SK-N-SH treated with all-trans-retinoic acid at 6 μM for 48 hours (cell line): ENCODE data around the gene ROCK1.

ENCODE experiments used
- ATAC-seq: fragments of 200-7000 bp; cut with Tn5 transposase; 3 replicates; pipeline ENCODE4 v1.9.1; 2020; ENCODE audit warnings: mild to moderate bottlenecking, moderate library complexity
- ARNTL ChIP-seq: fragments of 450-650 bp; formaldehyde crosslinking; IDR thresholded peaks from 2 replicates; pipeline ENCODE4 v1.5.0; 2020; ENCODE audit warnings: low read depth, mild to moderate bottlenecking, moderate library complexity, borderline replicate concordance
- BACH2 ChIP-seq: fragments of 250-450 bp; sonication (Bioruptor Pico); IDR thresholded peaks from 2 replicates; pipeline ENCODE4 v1.9.0; 2021; ENCODE audit warnings: mild to moderate bottlenecking, borderline replicate concordance
- CSDC2 ChIP-seq: fragments of 250-450 bp; sonication (Bioruptor Pico); IDR thresholded peaks from 2 replicates; pipeline ENCODE4 v1.5.0; 2020; ENCODE audit warnings: mild to moderate bottlenecking, moderate library complexity
- GLIS3 ChIP-seq: fragments of 250-450 bp; sonication (Bioruptor Pico); IDR thresholded peaks from 2 replicates; pipeline ENCODE4 v1.5.0; 2020; ENCODE audit warnings: mild to moderate bottlenecking, moderate library complexity
- ISL1 ChIP-seq: fragments of 250-450 bp; sonication (Bioruptor Pico); IDR thresholded peaks from 2 replicates; pipeline ENCODE4 v2.1.2; 2022; ENCODE audit warnings: mild to moderate bottlenecking, moderate library complexity
- OSR1 ChIP-seq: fragments of 250-450 bp; sonication (Bioruptor Pico); IDR thresholded peaks from 2 replicates; pipeline ENCODE4 v1.8.0; 2022; ENCODE audit warnings: moderate library complexity, mild to moderate bottlenecking, inconsistent platforms
- PPARA ChIP-seq: fragments of 250-450 bp; sonication (Bioruptor Pico); IDR thresholded peaks from 2 replicates; pipeline ENCODE4 v1.5.0; 2020; ENCODE audit warnings: mild to moderate bottlenecking, borderline replicate concordance
- RARB ChIP-seq: fragments of 250-450 bp; sonication (Bioruptor Pico); IDR thresholded peaks from 2 replicates; pipeline ENCODE4 v1.8.0; 2021; ENCODE audit warnings: mild to moderate bottlenecking, moderate library complexity
- SNAI2 ChIP-seq: fragments of 250-450 bp; sonication (Bioruptor Pico); IDR thresholded peaks from 2 replicates; pipeline ENCODE4 v1.5.0; 2020; ENCODE audit warnings: mild to moderate bottlenecking, moderate library complexity
- TCF4 ChIP-seq: fragments of 250-450 bp; sonication (Bioruptor Pico); IDR thresholded peaks from 2 replicates; pipeline ENCODE4 v1.8.0; 2021; ENCODE audit warnings: mild to moderate bottlenecking, moderate library complexity, borderline replicate concordance
- TOX ChIP-seq: fragments of 250-450 bp; sonication (Bioruptor Pico); IDR thresholded peaks from 2 replicates; pipeline ENCODE4 v1.8.0; 2021; ENCODE audit warnings: mild to moderate bottlenecking, moderate library complexity, borderline replicate concordance
- ZC3H10 ChIP-seq: fragments of 250-450 bp; sonication (Bioruptor Pico); IDR thresholded peaks from 2 replicates; pipeline ENCODE4 v1.5.1; 2021; ENCODE audit warnings: mild to moderate bottlenecking, moderate library complexity
- ZFP3 ChIP-seq: fragments of 250-450 bp; sonication (Bioruptor Pico); IDR thresholded peaks from 2 replicates; pipeline ENCODE4 v1.5.0; 2020; ENCODE audit warnings: mild to moderate bottlenecking, moderate library complexity
- ZFP30 ChIP-seq: fragments of 450-650 bp; formaldehyde crosslinking; IDR thresholded peaks from 2 replicates; pipeline ENCODE4 v1.5.0; 2022; ENCODE audit warnings: mild to moderate bottlenecking, moderate library complexity
- ZNF565 ChIP-seq: fragments of 450-650 bp; formaldehyde crosslinking; conservative IDR thresholded peaks from 2 replicates; pipeline ENCODE4 v1.5.0; 2020; ENCODE audit warnings: low read depth, mild to moderate bottlenecking, moderate library complexity
- ZNF70 ChIP-seq: fragments of 450-650 bp; formaldehyde crosslinking; IDR thresholded peaks from 2 replicates; pipeline ENCODE4 v1.5.0; 2020; ENCODE audit warnings: mild to moderate bottlenecking, moderate library complexity
- ZNF8 ChIP-seq: fragments of 450-650 bp; formaldehyde crosslinking; IDR thresholded peaks from 2 replicates; pipeline ENCODE4 v1.5.0; 2020; ENCODE audit warnings: mild to moderate bottlenecking, moderate library complexity
- TF ChIP-seq, protein P1 (sequence below): fragments of 250-450 bp; sonication (Bioruptor Pico); IDR thresholded peaks from 2 replicates; pipeline ENCODE4 v1.8.0; 2020; ENCODE audit warnings: mild to moderate bottlenecking, moderate library complexity, borderline replicate concordance
- TF ChIP-seq, protein P2 (sequence below): fragments of 250-450 bp; sonication (Bioruptor Pico); IDR thresholded peaks from 2 replicates; pipeline ENCODE4 v1.5.0; 2020; ENCODE audit warnings: mild to moderate bottlenecking, moderate library complexity
- TF ChIP-seq, protein P3 (sequence below): fragments of 250-450 bp; sonication (Bioruptor Pico); IDR thresholded peaks from 2 replicates; pipeline ENCODE4 v1.5.1; 2020; ENCODE audit warnings: low read depth, mild to moderate bottlenecking, moderate library complexity
- TF ChIP-seq, protein P4 (sequence below): fragments of 250-450 bp; sonication (Bioruptor Pico); IDR thresholded peaks from 2 replicates; pipeline ENCODE4 v1.5.1; 2021; ENCODE audit warnings: mild to moderate bottlenecking, moderate library complexity
- TF ChIP-seq, protein P5 (sequence below): fragments of 250-450 bp; sonication (Bioruptor Pico); IDR thresholded peaks from 2 replicates; pipeline ENCODE4 v1.8.0; 2021; ENCODE audit warnings: low read depth, mild to moderate bottlenecking, moderate library complexity, borderline replicate concordance

ROCK1 gene

DNA sequence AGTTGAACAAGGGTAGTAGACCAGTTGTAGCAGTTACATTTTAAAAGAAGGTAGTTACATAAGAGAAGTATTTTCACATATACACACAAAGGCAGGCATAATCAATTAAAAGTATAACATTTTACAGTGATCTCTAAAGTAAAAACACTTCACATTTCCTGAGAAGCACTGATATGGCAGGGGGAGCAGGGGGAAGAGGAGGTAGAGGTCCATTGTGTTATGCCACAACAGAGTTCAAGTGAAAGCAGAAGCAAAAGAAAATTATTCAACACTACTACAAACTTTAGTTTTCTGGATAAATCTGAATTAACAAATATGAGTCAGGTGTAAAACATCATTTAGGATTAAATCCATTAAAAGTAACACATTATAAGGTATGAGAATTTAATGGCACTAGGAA, 38.4 kb downstream of the ROCK1 start (continued):
- TF ChIP-seq ZNF70 (CRISPR knock-in tag) = no peak
- no peak for TF ChIP-seq ZFP3

DNA sequence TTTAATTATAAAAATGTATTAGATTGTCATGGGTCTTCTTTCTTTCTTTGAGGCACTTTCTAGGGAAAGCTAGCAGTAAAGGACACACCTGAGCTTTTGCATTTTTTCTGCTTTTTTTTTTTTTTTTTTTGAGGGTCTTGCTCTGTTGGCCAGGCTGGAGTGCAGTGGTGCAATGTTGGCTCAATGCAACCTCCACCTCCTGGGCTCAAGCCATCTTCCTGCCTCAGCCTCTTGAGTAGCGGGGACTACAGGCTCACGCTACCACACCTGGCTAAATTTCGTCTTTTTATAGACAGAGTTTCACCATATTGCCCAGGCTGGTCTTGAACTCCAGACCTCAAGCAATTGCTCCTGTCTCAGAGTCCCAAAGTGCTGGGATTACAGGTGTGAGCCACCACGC, 40.5 kb downstream of the ROCK1 start:
- TF ChIP-seq GLIS3 (CRISPR knock-in tag) (no peak), ZC3H10 (CRISPR knock-in tag) (no peak), PPARA (no peak), ZNF565 (no peak), ZNF70 (CRISPR knock-in tag) (no peak), ZFP30 (CRISPR knock-in tag) (no peak), CSDC2 (CRISPR knock-in tag) (no peak), TCF4 (CRISPR knock-in tag) (no peak), TOX (CRISPR knock-in tag) (no peak), ZNF8 (no peak), ARNTL (no peak), SNAI2 (CRISPR knock-in tag) (no peak), RARB (CRISPR knock-in tag) (no peak), ZFP3 (no peak), BACH2 (CRISPR knock-in tag) (no peak), OSR1 (no peak)
- TF ChIP-seq, protein P1, sequence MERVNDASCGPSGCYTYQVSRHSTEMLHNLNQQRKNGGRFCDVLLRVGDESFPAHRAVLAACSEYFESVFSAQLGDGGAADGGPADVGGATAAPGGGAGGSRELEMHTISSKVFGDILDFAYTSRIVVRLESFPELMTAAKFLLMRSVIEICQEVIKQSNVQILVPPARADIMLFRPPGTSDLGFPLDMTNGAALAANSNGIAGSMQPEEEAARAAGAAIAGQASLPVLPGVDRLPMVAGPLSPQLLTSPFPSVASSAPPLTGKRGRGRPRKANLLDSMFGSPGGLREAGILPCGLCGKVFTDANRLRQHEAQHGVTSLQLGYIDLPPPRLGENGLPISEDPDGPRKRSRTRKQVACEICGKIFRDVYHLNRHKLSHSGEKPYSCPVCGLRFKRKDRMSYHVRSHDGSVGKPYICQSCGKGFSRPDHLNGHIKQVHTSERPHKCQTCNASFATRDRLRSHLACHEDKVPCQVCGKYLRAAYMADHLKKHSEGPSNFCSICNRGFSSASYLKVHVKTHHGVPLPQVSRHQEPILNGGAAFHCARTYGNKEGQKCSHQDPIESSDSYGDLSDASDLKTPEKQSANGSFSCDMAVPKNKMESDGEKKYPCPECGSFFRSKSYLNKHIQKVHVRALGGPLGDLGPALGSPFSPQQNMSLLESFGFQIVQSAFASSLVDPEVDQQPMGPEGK (CRISPR knock-in tag) = no peak
- TF ChIP-seq, protein P2, sequence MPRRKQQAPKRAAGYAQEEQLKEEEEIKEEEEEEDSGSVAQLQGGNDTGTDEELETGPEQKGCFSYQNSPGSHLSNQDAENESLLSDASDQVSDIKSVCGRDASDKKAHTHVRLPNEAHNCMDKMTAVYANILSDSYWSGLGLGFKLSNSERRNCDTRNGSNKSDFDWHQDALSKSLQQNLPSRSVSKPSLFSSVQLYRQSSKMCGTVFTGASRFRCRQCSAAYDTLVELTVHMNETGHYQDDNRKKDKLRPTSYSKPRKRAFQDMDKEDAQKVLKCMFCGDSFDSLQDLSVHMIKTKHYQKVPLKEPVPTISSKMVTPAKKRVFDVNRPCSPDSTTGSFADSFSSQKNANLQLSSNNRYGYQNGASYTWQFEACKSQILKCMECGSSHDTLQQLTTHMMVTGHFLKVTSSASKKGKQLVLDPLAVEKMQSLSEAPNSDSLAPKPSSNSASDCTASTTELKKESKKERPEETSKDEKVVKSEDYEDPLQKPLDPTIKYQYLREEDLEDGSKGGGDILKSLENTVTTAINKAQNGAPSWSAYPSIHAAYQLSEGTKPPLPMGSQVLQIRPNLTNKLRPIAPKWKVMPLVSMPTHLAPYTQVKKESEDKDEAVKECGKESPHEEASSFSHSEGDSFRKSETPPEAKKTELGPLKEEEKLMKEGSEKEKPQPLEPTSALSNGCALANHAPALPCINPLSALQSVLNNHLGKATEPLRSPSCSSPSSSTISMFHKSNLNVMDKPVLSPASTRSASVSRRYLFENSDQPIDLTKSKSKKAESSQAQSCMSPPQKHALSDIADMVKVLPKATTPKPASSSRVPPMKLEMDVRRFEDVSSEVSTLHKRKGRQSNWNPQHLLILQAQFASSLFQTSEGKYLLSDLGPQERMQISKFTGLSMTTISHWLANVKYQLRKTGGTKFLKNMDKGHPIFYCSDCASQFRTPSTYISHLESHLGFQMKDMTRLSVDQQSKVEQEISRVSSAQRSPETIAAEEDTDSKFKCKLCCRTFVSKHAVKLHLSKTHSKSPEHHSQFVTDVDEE (CRISPR knock-in tag) = no peak
- TF ChIP-seq, protein P3, sequence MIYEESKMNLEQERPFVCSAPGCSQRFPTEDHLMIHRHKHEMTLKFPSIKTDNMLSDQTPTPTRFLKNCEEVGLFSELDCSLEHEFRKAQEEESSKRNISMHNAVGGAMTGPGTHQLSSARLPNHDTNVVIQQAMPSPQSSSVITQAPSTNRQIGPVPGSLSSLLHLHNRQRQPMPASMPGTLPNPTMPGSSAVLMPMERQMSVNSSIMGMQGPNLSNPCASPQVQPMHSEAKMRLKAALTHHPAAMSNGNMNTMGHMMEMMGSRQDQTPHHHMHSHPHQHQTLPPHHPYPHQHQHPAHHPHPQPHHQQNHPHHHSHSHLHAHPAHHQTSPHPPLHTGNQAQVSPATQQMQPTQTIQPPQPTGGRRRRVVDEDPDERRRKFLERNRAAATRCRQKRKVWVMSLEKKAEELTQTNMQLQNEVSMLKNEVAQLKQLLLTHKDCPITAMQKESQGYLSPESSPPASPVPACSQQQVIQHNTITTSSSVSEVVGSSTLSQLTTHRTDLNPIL = no peak
- TF ChIP-seq, protein P4, sequence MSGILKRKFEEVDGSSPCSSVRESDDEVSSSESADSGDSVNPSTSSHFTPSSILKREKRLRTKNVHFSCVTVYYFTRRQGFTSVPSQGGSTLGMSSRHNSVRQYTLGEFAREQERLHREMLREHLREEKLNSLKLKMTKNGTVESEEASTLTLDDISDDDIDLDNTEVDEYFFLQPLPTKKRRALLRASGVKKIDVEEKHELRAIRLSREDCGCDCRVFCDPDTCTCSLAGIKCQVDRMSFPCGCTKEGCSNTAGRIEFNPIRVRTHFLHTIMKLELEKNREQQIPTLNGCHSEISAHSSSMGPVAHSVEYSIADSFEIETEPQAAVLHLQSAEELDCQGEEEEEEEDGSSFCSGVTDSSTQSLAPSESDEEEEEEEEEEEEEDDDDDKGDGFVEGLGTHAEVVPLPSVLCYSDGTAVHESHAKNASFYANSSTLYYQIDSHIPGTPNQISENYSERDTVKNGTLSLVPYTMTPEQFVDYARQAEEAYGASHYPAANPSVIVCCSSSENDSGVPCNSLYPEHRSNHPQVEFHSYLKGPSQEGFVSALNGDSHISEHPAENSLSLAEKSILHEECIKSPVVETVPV = no peak
- TF ChIP-seq, all 23 proteins: peak for 0
- no peak for ATAC-seq

DNA sequence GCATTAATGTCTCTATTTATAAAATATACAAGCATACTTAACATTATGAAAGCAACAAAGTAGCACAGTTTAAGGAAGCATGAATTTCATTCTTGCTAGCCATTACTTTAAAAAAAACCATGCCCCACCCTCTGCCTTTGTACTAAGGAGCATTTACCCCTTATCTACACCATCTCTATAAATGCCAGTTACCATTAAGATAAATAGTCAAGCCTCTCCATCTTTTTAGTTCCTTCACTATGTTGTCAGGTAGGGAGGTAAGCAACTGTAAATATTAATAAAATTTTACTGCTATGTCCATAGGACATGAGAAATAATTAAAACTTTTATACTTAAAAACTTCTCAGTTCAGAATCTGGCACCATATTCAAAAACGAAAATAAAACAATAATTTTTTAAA, 42.1 kb downstream of the ROCK1 start:
- no peak for TF ChIP-seq ZC3H10 (CRISPR knock-in tag)
- TF ChIP-seq ISL1 (CRISPR knock-in tag) = no peak
- no peak for TF ChIP-seq ZNF70 (CRISPR knock-in tag)
- TF ChIP-seq ZFP30 (CRISPR knock-in tag) = no peak
- TF ChIP-seq, protein P1 (CRISPR knock-in tag) = no peak
- TF ChIP-seq ZNF565 = no peak
- TF ChIP-seq GLIS3 (CRISPR knock-in tag) = no peak
- TF ChIP-seq, protein P5, sequence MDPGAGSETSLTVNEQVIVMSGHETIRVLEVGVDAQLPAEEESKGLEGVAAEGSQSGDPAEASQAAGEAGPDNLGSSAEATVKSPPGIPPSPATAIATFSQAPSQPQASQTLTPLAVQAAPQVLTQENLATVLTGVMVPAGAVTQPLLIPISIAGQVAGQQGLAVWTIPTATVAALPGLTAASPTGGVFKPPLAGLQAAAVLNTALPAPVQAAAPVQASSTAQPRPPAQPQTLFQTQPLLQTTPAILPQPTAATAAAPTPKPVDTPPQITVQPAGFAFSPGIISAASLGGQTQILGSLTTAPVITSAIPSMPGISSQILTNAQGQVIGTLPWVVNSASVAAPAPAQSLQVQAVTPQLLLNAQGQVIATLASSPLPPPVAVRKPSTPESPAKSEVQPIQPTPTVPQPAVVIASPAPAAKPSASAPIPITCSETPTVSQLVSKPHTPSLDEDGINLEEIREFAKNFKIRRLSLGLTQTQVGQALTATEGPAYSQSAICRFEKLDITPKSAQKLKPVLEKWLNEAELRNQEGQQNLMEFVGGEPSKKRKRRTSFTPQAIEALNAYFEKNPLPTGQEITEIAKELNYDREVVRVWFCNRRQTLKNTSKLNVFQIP = no peak
- no peak for TF ChIP-seq BACH2 (CRISPR knock-in tag)
- no peak for TF ChIP-seq TCF4 (CRISPR knock-in tag)
- TF ChIP-seq RARB (CRISPR knock-in tag) = no peak
- no peak for TF ChIP-seq SNAI2 (CRISPR knock-in tag)
- TF ChIP-seq, protein P2 (CRISPR knock-in tag) = no peak
- no peak for TF ChIP-seq ZFP3
- TF ChIP-seq ARNTL = no peak
- TF ChIP-seq, protein P4 = no peak
- TF ChIP-seq PPARA = no peak
- no peak for TF ChIP-seq OSR1
- no peak for ATAC-seq
